ENCODE data around the gene MRPL58. TPM values are rescaled to one million over a fixed set of nuclear protein-coding genes. Genes with fewer than 3 reads are reported as not detected.
"Not testable (repeated sequence)": the region's sequence is repeated elsewhere in the genome, so short reads cannot be mapped to it uniquely, and the experiment has no call there.

Gene MRPL58
- polyA plus RNA-seq, 1 donor from 2014 or later = 53.9 TPM

DNA sequence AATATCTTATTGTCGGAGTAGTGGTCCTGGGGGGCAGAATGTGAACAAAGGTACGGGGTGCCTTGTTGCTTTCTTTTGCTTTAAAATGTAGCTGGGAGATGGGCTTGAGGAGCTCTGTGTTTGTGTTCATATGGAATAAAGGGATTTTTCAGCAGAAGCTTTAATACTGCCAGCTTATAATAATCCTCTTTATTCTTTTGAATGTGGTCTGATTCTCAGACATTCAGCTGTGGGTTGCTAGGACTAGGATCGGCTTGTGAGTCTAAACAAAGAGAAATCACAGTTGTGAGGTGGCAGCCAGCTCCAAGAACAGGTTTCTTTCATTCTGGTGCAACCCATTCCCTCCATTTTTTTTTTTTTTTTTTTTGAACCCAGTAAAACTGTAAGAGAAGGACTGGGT lies 7.2 kb downstream of the MRPL58 start:
- no peaks in the 10 kb centered on the region for H3K27me3 Mint-ChIP-seq
- H3K36me3 Mint-ChIP-seq = peaks cover 8% of the 10 kb centered on the region
- no peak overlapping the region for H3K4me3 Mint-ChIP-seq
- no peaks in the 10 kb centered on the region for H3K9me3 Mint-ChIP-seq
- H3K4me1 Mint-ChIP-seq = peaks cover 4 to 6% (median 5%) of the 10 kb centered on the region in 3 donors
- H3K27ac Mint-ChIP-seq = no peak overlapping the region

DNA sequence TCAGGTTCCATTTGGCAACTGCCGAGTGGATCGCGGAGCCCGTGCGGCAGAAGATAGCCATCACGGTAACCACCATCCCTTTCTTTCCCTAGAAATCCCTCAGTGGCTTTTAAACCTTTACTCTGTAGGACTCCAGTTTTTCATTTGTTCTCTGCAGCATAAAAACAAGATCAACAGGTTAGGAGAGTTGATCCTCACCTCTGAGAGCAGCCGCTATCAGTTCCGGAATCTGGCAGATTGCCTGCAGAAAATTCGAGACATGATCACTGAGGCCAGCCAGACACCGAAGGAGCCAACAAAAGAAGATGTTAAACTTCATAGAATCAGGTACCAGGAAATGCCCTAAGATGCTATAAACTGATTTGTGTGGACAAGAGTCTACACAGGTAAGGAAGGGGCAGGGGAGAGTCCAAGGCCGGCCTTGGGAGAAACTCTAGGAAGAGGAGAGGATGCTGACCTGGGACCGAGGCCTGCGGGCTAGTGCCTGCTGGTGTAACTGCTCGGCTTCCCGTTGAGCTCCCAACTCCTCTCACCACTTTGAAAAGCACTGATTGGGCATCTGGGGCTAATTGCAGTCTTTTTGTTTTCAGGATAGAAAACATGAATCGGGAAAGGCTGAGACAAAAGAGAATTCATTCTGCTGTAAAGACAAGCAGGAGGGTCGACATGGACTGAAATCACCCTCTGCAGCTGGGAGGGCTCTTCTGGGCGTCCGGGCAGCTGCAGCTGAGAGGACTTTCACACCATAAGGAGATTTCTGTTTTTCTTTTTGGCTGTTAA lies 8.1 kb downstream of the MRPL58 start:
- Mint-ChIP-seq H3K9me3 (no peaks in the 10 kb centered on the region), H3K36me3 (peaks cover 6% of the 10 kb centered on the region), H3K27ac (no peak overlapping the region), H3K27me3 (no peaks in the 10 kb centered on the region), H3K4me3 (no peak overlapping the region), H3K4me1 (peaks cover 2 to 5% (median 4%) of the 10 kb centered on the region in 3 donors)

- H3K27me3 Mint-ChIP-seq = no peaks in the 10 kb centered on the region
- H3K36me3 Mint-ChIP-seq = peaks cover 3% of the 10 kb centered on the region
- no peak overlapping the region for H3K27ac Mint-ChIP-seq
- peaks cover 0 to 3% (median 0%) of the 10 kb centered on the region in 3 donors for H3K4me1 Mint-ChIP-seq
- H3K9me3 Mint-ChIP-seq = peaks cover 0 to 3% (median 0%) of the 10 kb centered on the region in 3 donors
- H3K4me3 Mint-ChIP-seq = no peak overlapping the region
Measured at GRCh38 chr17:75024686-75025397, 12.4 kb downstream of the MRPL58 start.

DNA sequence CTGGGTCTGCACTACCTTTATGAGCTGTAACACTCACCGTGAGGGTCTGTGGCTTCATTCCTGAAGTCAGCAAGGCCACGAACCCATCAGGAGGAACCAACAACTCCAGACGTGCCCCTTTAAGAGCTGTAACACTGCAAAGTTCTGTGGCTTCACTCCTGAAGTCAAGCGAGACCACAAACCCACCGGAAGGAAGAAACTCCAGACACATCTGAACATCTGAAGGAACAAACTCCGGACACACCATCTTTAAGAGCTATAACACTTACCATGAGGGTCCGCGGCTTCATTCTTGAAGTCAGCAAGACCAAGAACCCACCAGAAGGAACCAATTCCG lies 12.9 kb downstream of the MRPL58 start:
- H3K4me3 Mint-ChIP-seq, H3K4me1 Mint-ChIP-seq, H3K9me3 Mint-ChIP-seq, H3K27ac Mint-ChIP-seq, H3K36me3 Mint-ChIP-seq, H3K27me3 Mint-ChIP-seq: not testable (repeated sequence)

DNA sequence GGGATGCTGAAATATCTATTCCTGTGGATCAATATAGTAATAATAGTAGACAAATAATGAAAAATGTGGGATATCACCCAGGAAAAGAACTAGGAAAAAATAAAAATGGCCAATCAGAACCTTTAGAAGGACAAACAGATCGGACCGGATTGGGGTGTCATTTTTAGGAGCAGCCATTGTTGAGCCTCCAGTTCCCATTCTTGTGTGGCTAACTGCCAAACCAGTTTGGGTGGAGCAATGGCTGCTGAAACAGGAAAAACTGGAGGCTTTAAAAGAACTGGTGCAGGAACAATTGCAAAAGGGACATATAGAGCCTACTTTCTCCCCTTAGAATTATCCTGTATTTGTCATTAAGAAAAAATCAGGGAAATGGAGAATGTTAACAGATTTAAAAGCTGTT lies 14.2 kb downstream of the MRPL58 start:
- H3K4me1 Mint-ChIP-seq, H3K27me3 Mint-ChIP-seq, H3K4me3 Mint-ChIP-seq, H3K9me3 Mint-ChIP-seq, H3K27ac Mint-ChIP-seq, H3K36me3 Mint-ChIP-seq: not testable (repeated sequence)

- peaks cover 0 to 3% (median 2%) of the 10 kb centered on the region in 3 donors for H3K9me3 Mint-ChIP-seq
- H3K27ac Mint-ChIP-seq = peak overlapping the region in 1 of 3 donors; percentile 26
- H3K27me3 Mint-ChIP-seq = peaks cover 2% of the 10 kb centered on the region
- peaks cover 15 to 25% (median 21%) of the 10 kb centered on the region in 3 donors for H3K4me1 Mint-ChIP-seq
- H3K4me3 Mint-ChIP-seq = peak overlapping the region in 2 of 4 donors; percentile 9 to 27
- H3K36me3 Mint-ChIP-seq = no peaks in the 10 kb centered on the region
Measured at GRCh38 chr17:75030161-75030560, 17.7 kb downstream of the MRPL58 start.

GRCh38 chr17:75031972-75032719 lies 19.7 kb downstream of the MRPL58 start:
- Mint-ChIP-seq H3K27me3 (peaks cover 2% of the 10 kb centered on the region), H3K4me3 (peak overlapping the region; percentile 83 to 97 (median 96)), H3K4me1 (peaks cover 15 to 24% (median 23%) of the 10 kb centered on the region in 3 donors), H3K9me3 (peaks cover 0 to 2% (median under 1%) of the 10 kb centered on the region in 3 donors), H3K36me3 (no peaks in the 10 kb centered on the region), H3K27ac (peak overlapping the region; percentile 88 to 99 (median 90))

DNA sequence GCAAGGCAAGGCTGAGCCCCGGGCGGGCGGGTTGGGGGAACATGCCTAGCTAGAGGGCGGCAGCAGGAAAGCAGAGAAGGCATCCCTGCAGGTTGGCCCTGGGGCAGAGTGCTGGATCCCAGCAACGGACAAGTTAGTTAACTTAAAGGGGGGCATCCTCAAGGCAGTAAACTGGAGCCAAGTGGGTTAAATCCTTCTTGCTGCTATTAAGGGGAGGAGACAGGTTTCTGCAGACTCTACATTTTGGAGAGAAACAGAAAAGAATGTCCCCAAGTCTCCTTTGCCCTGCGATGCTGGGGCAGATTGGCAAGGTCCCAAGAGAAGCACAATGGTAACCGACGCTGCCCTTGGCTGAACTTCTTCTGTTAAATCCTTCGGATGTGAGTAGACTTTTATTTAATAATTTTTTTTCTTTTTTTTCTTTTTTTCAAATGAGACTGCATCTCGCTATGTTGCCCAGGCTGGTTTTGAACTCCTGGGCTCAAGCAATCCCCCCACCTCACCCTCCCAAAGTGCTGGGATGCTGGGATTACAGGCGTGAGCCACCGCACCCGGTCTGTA lies 20.3 kb downstream of the MRPL58 start:
- Mint-ChIP-seq H3K27ac (peak overlapping the region; percentile 99), H3K9me3 (peaks cover 0 to 2% (median 0%) of the 10 kb centered on the region in 3 donors)

GRCh38 chr17:75033346-75034235 lies 21.1 kb downstream of the MRPL58 start:
- peaks cover 15 to 24% (median 24%) of the 10 kb centered on the region in 3 donors for H3K4me1 Mint-ChIP-seq
- H3K27ac Mint-ChIP-seq = peak overlapping the region; percentile 99
- H3K4me3 Mint-ChIP-seq = peak overlapping the region; percentile 92 to 97 (median 96)
- peaks cover 2% of the 10 kb centered on the region for H3K27me3 Mint-ChIP-seq
- peaks cover 3% of the 10 kb centered on the region for H3K36me3 Mint-ChIP-seq
- H3K9me3 Mint-ChIP-seq = peaks cover 0 to 2% (median 0%) of the 10 kb centered on the region in 3 donors

More for the DNA sequence above, 20.3 kb downstream of the MRPL58 start:
- peaks cover 15 to 24% (median 24%) of the 10 kb centered on the region in 3 donors for H3K4me1 Mint-ChIP-seq
- H3K27me3 Mint-ChIP-seq = peaks cover 2% of the 10 kb centered on the region
- H3K4me3 Mint-ChIP-seq = peak overlapping the region; percentile 92 to 97 (median 96)
- no peaks in the 10 kb centered on the region for H3K36me3 Mint-ChIP-seq

DNA sequence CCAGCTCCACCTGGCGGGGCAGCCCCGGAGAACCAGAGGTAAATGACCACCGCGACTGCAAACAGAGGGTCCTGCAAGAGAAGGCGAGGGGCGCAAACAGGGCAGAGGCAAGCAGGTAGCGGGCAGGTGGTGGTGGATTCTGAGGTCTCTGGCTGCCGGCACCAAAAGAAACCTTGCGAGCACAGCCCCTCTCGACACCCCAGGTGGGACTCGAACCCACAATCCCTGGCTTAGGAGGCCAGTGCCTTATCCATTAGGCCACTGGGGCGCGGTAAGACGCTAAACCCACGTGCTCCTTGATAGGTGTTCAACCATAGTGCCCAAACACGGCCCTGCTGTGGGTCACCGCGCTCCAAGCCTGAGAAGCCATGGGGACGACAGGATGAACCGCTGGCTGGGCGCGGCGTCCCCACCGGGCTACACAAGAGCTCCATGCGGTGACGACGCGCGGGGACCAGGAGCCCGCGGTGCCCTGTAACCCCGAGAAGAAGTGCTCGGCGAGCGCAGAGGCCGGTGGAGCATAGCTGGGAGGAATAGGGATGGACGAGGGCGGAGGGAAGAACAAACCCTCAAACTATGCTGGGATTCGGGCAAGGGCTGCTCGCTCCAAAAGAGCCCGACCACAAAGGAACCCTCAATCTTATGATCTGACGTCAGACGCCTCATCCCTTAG lies 21.9 kb downstream of the MRPL58 start:
- peaks cover 3% of the 10 kb centered on the region for H3K36me3 Mint-ChIP-seq
- peak overlapping the region; percentile 92 to 97 (median 96) for H3K4me3 Mint-ChIP-seq
- peaks cover 15 to 26% (median 24%) of the 10 kb centered on the region in 3 donors for H3K4me1 Mint-ChIP-seq
- peaks cover 2% of the 10 kb centered on the region for H3K27me3 Mint-ChIP-seq
- H3K9me3 Mint-ChIP-seq = peaks cover 0 to 2% (median 0%) of the 10 kb centered on the region in 3 donors
- H3K27ac Mint-ChIP-seq = peak overlapping the region; percentile 99

GRCh38 chr17:75036643-75037268 lies 24.3 kb downstream of the MRPL58 start:
- H3K9me3 Mint-ChIP-seq = peaks cover 0 to 2% (median 0%) of the 10 kb centered on the region in 3 donors
- peak overlapping the region in 3 of 4 donors; percentile 13 to 96 (median 43) for H3K4me3 Mint-ChIP-seq
- H3K36me3 Mint-ChIP-seq = peaks cover 3% of the 10 kb centered on the region
- peak overlapping the region; percentile 85 to 90 (median 89) for H3K27ac Mint-ChIP-seq
- H3K4me1 Mint-ChIP-seq = peaks cover 15 to 24% (median 24%) of the 10 kb centered on the region in 3 donors
- H3K27me3 Mint-ChIP-seq = peaks cover 2% of the 10 kb centered on the region

DNA sequence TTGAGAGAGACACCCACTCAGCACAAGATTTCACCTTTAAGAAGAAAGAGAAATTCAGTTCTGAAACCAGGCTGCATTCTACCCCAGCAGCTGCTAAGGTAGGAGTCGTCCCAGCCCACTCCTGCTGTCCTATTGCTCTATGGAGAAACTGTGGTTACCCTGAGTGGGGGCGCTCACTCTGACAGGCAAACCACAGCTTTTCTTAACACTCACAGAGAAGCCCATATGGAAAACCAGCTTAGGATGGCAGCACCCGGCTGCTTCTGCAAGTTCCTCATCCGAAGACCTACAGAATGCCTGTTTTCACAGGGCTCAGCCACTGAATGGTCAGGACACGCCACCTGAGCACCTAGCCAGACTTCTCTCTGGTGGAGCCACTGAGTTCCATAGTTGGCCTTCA lies 26.8 kb downstream of the MRPL58 start:
- Mint-ChIP-seq H3K9me3 (peaks cover 0 to 2% (median 0%) of the 10 kb centered on the region in 3 donors), H3K4me3 (peak overlapping the region in 1 of 4 donors; percentile 74), H3K36me3 (peaks cover 3% of the 10 kb centered on the region), H3K27ac (peak overlapping the region in 1 of 3 donors; percentile 28), H3K4me1 (peaks cover 0 to 14% (median 12%) of the 10 kb centered on the region in 3 donors), H3K27me3 (no peaks in the 10 kb centered on the region)
